GM12891 (cell line): ENCODE results near the gene UTY.

ENCODE experiments used
- PAX5 ChIP-seq: IDR thresholded peaks from 2 replicates; pipeline ENCODE4 v1.6.1; 2011; ENCODE audit warnings: low read length, moderate library complexity, mild to moderate bottlenecking; ENCODE audit not compliant: insufficient read depth, severe bottlenecking
- POLR2A ChIP-seq: IDR thresholded peaks from 2 replicates; pipeline ENCODE4 v1.6.1; 2011; ENCODE audit warnings: low read depth, low read length, control low read depth
- POLR2AphosphoS5 ChIP-seq: IDR thresholded peaks from 2 replicates; pipeline ENCODE4 v1.6.1; 2011; ENCODE audit warnings: low read depth, low read length, control low read depth
- POU2F2 ChIP-seq: IDR thresholded peaks from 2 replicates; pipeline ENCODE4 v1.6.1; 2011; ENCODE audit warnings: low read depth, mild to moderate bottlenecking, control low read depth, low read length, moderate library complexity
- SPI1 ChIP-seq: IDR thresholded peaks from 2 replicates; pipeline ENCODE4 v1.6.1; 2011; ENCODE audit warnings: low read depth, low read length, control low read depth
- TAF1 ChIP-seq: IDR thresholded peaks from 2 replicates; pipeline ENCODE4 v1.6.1; 2011; ENCODE audit warnings: low read depth, low read length, control low read depth

DNA sequence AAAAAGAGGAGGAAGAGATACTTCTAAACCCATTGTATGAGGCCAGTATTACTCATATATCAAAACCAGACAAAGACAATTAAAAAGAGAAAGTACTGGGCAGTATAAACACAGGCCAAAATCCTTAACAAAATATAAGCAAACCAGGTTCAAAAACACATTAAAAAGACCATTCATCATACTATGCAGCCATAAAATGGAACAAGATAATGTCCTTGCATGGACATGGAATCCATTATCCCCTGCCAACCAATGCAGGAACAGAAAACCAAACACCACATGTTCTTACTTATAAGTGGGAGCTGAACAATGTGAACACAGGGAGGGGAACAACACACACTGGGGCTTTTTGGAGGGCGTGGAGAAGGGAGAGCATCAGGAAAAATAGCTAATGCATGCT, 188.6 kb downstream of the UTY start:
- TF ChIP-seq TAF1 (no peak), POLR2A (no peak), POLR2AphosphoS5 (no peak), PAX5 (no peak), POU2F2 (no peak), SPI1 (no peak)
